GM18520 (cell line): ENCODE results near the gene HYLS1.

Source experiments
- ATAC-seq: cut with Tn5 transposase; IDR thresholded peaks from one replicate; pipeline ENCODE4 v1.9.1; 2021; ENCODE audit not compliant: unreplicated experiment

HYLS1 gene

GRCh38 chr11:125948278-125949051, 61.0 kb downstream of the HYLS1 start:
- no peak for ATAC-seq

DNA sequence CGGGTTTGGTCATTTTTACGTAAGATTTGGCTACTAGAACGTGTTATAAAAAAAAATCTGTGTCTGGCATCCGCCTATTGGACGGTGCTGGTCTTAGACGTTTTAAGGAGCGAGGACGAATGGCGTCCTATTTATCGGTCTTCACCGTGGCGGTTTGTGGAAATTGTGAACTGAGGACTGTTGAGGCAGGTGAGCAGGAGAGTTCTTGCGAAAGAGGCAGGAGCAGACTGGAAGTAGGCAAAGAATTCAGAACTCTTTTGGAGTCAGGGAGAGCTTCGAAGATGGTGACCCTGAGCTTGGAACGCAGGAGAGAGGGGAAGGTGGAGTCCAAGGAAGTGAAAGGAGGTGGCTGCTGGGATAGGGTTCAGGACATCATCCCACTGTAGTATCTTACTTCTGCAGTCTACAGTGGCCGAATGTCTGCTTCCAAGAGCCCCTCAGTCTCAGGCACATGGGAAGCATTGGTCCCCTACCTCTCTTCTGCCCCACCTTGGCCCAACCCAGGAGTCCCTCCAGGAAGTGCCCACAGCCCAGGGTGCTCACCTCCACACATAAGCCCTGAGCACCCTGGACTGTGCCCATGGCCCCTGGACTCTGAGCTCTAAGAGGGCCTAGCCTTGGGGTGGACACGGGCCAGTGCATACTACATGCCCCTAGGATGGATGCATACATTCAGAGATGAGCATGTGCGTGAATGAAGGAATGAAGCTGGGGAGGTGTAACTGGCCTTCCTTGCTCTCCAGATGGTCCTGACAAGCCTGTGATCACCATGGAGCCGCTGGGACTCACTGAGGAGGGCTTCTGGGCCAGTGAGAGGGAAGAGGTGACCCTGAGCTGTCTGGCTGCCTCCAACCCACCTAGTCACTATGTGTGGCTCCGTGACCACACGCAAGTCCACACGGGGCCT, 62.1 kb downstream of the HYLS1 start:
- ATAC-seq: no peak

GRCh38 chr11:125950178-125950490, 62.7 kb downstream of the HYLS1 start:
- ATAC-seq: no peak
